GM18519 (cell line): ENCODE results near the gene AUNIP.
"Not testable (repeated sequence)": the region's sequence is repeated elsewhere in the genome, so short reads cannot be mapped to it uniquely, and the experiment has no call there.

Source experiments
- ATAC-seq: cut with Tn5 transposase; IDR thresholded peaks from one replicate; pipeline ENCODE4 v1.9.1; 2021; ENCODE audit warnings: mild to moderate bottlenecking, moderate library complexity; ENCODE audit not compliant: unreplicated experiment, low FRiP score

The AUNIP gene

DNA sequence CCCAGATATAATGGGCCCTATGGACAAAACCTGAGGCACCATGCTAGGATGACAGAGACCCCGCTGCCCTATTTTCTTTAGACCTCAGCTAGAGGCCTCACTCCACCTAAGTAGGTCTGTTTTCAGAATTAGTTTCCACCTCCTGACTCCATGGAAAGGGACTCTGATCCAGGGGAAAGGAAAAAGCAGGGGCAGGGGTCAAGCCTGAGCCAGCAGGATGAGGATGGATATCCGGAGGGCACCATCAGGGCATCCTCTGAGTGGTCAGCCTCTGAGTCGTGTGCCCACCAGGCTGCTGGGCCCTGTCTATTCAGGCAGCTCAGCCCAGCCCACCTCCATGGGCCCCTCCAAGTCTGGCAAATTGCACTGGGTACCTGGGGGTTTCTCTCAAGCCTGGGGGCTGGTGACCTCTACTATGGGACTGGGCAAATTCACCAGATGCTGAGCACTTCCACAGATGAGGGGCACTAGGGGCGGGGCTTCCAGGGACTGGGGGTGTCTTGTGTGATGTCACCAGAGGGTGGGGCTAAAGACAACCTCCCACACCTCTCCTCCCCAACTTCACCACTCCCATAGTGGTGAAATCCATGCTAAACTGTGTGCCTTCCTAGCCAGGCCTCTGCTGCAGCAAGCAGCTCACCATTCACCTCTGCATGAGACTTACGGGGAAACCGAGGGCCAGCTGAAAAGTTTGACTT is 10.8 kb upstream of the AUNIP start:
- no peak for ATAC-seq

DNA sequence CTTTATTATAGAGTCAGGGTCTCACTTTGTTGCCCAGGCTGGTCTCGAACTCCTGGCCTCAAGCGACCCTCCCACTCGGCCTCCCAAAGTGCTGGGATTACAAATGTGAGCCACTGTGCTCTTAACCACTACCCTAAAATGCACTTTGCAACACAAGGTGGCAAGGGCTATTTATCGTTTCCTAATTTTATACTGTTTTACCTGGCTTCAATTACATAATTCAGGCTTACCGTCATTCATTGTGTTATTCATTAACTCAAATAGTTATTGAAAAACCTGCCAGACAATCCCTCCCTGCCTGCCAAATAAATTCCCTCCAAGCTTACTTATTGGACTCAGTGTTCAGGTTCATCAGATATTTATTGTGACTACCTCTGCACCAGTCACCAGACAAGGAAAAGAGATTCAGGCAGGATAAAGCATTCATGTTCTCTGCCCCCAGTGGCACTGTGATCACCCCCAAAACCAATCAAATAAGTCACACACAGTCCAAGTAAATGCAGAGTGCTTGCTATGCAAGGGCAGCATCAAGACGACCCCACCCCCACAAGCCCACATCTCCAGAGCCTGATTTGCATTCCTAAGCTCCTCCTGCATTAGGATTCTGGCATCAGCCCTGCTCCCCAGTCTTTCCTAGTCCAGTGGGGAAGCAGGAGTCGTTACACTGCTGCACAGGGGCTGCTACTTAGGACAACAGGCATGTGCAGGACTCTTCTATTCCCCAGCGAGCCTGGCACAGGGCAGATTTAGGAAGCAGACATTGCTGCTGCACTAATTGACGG is 8.1 kb upstream of the AUNIP start:
- no peak for ATAC-seq

DNA sequence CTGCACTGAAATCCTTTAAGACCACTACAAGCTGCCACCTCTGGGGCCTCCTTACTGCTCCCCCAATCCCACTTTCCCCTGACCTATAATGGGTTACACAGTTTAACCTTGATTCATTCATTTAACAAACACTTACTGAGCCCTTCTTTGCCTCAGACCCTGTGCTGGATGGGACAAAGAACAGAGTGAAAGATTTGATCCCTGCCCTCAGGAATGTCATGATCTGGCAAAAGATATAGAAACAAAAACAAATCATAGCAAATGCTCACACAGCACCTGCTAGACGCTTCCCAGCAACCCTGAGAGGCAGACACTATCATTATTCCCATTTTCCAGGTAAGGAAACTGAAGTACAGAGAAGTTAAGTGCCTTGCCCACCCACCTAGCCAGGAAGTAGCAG is 7.0 kb upstream of the AUNIP start:
- no peak for ATAC-seq

DNA sequence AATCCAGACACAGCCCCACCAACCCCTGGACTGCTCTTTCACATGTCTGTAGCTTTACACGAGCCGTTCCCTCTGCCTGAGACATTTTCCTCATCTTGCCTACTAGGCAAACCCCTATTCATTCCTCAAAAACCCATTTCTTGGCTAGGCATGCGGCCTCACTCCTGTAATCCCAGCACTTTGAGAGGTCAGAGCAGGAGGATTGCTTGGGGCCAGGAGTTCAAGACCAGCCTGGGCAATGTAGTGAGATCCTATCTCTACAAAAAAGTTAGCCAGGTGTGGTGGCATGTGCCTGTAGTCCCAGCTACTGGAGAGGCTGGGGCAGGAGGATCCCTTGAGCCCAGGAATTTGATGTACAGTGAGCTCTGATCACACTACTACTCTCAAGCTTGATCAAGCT is 5.2 kb upstream of the AUNIP start:
- ATAC-seq, result no peak

DNA sequence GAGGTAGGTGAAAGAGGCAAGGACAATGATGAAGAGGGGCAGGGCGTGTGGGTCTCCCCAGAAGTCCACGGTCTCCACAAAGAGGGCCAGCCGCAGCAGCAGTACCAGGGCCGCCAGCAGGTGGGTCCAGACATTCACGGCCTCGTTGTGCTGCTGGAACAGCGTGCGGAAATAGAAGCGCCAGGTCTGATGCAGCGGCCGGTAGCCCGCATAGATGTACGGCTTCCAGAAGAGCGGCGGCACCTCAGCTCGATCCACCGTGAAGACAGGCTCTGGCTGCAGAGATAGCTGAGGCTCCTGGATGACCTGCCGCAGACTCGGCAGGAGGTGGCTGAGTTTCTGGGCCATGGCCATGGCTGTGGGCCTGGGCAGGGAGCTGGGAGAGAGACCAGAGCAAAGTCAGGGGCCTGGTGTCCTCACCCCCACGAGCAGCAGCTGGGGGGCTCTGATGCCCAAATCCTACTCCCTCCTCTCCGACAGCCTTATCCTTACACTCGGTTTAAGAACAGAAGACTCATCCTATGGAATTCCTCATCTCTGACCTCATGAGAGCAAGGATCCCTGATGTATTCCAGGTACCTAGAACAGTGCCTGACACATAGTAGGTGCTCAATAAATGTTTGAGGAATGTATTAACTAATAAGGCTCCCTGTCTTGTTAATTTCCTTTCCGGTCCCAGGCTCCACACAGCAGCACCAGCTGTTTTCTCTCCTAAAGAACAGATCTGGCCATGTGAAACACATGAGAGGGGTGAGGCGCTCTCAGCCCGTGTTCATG is 4.4 kb upstream of the AUNIP start:
- no peak for ATAC-seq

DNA sequence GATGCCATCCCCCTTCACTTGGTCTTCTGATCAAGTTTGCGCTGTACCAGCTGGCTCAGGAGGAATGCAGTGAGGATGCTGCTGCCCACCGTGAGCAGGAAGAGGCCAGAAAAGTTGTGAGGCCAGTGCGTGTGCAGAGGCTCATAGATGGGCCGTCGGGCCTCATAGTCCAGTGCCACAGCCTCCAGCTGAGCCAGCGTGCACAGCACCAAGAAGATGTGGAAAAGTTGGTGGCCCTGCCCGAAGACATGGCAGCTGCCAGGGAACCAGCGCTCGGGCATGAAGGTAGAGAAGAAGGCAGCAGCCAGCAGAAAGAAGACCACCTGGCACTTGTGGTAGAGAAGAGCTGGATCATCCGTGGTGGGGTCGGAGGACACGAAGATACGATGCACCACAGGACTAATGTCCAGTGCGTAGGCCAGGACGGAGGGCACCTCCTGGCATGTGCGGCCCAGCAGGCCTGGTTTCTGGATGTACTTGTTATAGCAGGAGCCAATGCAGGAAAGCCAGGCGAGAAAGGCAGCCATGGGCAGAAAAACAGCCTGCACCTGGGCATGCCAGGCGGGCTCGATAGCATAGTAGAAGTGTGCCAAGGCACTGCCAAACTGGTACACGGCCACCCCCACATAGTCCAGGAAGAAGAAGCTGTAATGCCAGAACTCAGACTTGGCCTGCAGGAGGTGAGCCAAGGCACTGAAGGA is 3.7 kb upstream of the AUNIP start:
- ATAC-seq, result no peak

DNA sequence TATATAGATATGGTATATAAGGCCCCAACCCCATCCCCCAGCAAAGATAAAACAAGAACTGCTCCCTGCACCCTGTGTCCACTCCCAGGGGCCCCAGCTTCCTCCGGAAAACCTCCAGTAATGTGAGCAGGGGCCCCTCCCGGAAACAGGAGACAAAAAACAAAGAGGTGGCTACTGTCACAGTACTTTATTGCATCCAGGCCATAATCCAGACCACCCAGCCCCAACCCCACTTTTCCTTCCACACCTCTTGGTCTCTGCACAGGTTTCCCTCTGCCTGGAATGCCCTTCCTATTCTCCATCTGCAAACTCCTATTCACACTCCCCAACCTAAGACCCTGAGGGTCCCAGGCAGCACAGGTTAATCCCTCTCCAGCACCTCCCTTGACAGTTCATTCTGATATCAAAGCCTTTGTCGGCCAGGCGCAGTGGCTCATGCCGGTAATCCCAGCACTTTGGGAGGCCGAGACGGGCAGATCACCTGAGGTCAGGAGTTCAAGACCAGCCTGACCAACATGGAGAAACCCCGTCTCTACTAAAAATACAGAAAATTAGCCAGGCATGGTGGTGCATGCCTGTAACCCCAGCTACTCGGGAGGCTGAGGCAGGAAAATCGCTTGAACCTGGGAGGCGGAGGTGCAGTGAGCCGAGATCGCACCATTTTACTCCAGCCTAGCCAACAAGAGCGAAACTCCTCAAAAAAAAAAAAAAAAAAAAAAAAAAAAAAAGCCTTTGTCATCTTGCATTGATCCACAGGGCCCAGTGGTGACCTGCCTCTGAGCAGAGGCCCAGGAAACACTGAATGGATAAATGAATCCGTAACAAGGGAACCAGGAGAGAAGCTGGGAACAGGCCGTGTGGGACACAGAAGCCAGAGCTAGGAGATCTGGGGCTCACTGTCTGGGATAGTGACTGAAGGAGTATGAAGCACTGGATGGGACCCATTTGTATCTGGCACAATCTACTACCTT is 2.3 kb upstream of the AUNIP start:
- ATAC-seq, result no peak

DNA sequence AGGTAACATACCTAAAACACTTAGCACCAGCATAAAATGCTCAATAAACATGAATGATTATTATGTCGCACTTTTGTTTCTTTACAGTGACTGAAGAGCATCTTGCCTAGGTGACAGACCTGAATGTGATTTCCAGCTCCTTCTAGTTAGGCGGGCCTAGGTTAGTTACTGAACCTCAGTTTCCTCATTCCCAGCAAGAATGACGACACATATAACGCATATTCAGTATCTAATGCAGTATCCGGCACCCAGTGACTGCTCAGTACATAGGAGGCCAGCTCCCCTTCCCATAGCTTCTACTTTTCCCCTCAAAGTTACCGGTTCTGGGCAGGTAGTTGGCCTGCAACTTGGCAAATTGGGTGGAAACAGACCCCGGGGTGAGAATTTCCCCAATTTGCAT is 763 bp downstream of the AUNIP start:
- ATAC-seq, result no peak

DNA sequence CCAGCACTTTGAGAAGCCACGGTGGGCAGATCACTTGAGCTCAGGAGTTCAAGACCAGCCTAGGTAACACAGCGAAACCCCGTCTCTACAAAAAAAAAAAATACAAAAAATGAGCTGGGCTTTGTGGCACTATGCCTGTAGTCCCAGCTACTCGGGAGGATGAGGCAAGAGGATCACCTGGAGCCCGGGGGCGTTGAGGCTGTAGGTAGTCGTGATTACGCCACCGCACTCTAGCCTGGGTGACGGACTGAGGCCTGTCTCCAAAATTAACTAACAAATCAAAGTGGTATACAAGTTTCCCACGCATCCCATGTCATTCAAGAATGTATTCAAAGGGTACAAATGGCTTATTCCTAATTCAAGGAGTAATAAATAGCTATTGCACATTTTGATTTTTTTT is 2.4 kb downstream of the AUNIP start:
- ATAC-seq, result no peak

DNA sequence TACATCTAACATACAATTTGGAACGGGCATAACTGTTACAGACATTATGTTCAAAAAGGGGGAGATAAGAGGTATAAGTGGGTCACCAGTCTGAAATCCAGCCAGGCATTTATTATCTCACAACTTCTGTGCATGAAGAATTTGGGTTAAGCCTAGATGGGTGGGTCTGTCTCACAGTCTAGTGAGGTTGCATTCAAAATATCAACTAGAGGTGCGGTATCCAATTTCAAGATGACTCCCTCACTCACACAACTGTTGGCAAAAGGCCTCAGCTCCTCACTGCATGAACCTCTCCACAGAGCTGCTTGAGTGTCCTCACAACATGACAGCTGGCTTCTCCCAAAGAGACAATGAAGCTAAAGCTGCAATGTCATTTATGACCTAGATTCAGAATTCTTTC is 4.7 kb downstream of the AUNIP start:
- ATAC-seq, result no peak

DNA sequence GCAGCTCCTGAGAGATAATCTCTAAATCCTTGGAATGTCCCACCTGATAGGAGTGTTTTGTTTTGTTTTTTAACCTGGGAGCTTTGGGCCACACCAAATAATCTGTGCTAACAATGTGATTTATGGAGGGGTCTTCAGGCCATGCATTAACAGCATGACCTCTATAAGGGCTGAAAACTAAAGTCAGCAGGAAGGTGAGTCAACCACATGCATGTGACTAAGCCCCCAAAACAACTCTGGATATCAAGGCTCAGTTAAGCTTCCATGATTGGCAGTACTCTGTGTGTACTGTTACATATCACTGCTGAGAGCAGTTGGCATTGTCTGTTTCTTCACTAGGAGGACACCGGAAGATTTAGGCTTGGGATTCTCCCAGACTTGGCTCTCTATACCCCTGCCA is 10.7 kb downstream of the AUNIP start:
- ATAC-seq, result no peak

DNA sequence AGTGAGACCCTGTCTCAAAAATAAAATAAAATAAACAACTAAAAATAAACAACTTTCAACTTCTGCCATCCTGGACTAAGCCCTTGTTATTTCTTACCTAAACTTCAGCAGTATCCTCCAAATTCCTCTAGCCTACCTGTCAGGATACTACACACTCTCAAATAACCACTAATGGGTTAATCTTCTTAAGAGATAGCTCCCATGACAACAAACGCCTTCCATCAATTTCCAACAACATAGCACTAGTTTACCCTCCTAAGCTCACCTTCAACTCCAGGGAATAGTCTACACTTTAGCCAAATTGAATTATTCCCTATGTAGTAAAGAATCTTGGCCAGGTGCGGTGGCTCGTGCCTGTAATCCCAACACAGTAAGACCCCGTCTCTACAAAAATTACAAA is 11.3 kb downstream of the AUNIP start:
- ATAC-seq, result no peak

DNA sequence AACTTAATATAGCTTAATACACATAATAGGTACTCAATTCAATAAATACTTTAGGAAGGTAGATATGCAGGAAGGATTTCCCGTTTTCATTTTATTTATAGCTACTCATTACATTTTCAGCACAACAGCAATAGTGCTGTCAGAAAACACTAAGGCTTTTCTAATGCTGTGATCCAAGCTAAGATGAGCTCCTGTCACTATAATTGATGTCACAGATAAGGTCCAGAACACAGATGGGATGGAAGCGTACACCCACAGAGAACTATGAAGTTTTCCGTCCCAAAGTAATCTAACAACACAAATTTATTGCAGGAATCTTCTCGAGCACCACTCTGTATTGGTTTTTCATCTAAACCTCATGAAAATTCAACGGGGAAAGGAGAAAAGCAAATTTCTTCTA is 13.6 kb downstream of the AUNIP start:
- no peak for ATAC-seq

DNA sequence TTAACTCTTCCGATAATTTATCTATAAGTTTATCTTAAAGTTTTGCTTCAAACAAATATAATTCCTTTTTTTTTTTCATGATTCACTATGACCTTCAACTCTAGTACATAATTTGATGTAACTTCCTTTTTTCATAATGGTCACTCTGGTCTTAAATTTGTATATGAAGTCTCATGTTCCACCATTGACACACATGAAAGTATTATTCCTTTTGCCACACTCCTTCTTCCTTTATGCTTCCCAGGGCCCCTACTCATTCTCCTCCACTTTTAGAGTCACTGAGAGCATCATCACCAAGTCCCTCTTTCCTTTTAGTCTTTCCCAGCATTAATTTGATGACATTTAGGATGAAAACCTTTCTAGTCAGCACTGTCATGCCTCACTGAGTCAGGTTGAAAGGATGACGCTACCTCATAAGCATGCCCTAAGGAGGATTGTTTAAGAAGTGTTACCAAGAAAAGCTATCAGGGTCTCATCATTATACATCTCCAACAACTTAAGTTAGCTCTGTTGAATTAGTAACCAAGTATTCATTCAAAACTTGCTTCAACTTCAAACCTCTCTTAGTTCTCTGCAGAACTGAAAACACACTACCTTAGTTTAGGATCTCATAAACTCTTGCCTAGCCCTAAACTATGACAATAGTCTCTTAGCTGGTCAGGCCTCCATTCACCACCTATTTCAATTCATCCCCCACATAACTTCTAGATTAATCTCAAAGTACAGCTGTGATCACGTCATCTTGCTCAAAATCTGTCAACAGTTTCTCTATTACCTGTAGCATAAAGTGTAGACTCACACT is 14.5 kb downstream of the AUNIP start:
- ATAC-seq, result no peak

DNA sequence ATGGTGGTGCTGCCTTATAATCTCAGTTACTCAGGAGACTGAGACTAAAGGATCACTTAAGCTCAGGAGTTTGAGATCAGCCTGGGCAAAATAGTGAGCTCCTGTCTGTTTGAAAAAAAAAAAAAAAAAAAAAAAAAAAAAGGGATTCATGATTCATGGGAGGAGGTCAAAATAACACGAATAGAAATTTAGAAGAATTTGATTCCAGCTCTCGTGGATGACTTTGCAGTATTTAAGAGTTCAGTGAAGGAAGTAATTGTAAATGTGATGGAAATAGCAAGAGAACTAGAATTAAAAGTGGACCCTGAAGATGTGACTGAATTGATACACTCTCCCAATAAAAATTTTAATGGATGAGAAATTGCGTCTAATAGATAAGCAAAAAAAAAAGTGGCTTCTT is 15.8 kb downstream of the AUNIP start:
- ATAC-seq, result no peak

DNA sequence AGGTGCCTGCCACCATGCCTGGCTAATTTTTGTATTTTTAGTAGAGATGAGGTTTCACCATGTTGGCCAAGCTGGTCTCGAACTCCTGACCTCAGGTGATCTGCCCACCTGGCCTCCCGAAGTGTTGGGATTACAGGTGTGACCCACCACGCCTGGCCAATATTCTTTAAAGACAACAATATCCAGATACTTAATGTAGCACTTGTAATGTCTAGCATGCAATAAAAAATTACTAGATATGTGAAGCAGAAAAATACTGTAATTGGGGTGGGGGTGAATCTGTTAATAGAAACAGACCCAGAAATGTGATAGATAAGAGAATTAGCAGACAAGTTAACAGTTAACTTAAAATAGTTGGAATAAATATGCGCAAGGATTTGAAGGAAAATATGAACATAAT is 19.4 kb downstream of the AUNIP start:
- ATAC-seq, result not testable (repeated sequence)

DNA sequence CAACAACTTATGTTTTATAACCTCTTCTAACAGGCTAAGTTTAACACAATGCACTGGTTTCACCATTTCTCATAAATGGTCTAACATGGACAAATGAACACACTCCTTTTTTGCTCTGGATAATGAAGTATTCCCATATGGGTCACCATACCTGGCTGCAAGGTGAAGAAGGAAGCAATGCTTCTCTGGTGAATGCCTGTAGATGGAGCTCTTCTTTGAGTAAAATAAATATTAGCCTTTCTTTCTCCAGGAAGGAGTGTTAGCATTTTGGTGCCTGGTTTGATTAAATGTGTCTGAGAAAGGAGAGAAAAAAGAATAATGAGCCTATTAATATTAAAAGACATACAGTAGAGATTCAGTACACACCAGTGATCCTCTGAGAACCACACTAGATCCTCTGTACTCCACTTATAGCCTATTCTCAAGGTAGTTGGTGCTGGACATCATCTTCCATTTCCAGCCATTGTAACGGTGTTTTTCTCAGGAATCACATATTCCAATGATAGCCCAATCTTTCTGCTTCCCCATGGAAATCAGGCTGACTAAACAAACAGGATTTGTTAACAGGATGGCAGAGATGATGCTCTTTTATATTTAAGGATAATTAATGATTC is 21.9 kb downstream of the AUNIP start:
- no peak for ATAC-seq

DNA sequence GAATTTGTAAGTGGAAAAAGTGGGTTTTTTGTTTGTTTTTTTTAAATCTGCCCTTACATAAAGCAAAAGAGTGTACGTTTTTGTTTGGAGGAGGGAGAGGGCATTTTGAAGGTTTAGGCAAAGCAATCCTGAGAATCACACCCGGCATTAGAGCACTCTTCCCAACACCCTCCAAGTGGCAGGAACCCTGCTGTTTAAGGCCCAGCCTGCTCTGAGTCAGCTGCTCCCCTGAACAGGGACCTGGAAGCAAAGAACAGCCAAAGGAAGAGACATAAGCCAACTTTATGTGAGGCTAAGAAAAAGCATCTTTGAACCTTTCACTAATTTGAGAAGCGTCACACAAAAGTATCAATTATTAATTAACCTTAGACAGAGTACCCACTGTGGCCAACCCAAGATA is 22.6 kb downstream of the AUNIP start:
- no peak for ATAC-seq

DNA sequence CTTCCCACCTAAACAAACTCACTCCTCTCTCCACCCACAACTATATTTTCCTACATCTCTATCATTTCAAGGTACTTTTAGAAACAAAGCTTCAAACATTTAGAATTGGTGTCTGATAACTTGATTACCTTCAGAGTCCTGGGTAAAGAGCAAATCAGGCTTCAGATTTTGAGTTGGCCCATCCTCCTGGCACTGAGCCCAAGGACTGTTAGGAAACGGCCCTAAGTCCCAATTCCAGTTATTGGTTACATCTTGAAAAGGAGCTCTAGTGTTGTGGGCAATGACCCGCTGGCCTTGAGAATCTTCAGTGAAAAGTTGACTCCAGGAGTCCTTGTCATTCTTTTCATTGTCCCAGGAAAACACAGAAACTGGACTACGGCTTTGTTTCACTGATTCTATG is 24.4 kb downstream of the AUNIP start:
- ATAC-seq, result no peak
